Hepatocyte (in vitro differentiated cells): Measurements from ENCODE around the gene INPPL1.

Experiments used
- CTCF ChIP-seq: fragments of 200-600 bp; sonication (generic); IDR thresholded peaks from 2 replicates; pipeline ENCODE4 v1.5.1; 2016; ENCODE audit warnings: antibody characterized with exemption, mild to moderate bottlenecking; ENCODE audit not compliant: poor library complexity
- EZH2phosphoT487 ChIP-seq: fragments of 200-600 bp; sonication (generic); IDR thresholded peaks from one replicate; pipeline ENCODE4 v1.6.1; 2018; ENCODE audit warnings: antibody characterized with exemption, mild to moderate bottlenecking, low read depth, moderate library complexity; ENCODE audit not compliant: unreplicated experiment, severe bottlenecking

- TF ChIP-seq CTCF: no peak
- no peak for TF ChIP-seq EZH2phosphoT487
Observed at GRCh38 chr11:72208281-72208680, 16.3 kb upstream of the INPPL1 start.
